HCT116 (cell line): ENCODE data around the gene MAP3K7CL.

Experiments used
- CEBPB ChIP-seq: IDR thresholded peaks from 2 replicates; pipeline ENCODE4 v1.6.1; 2012; ENCODE audit warnings: low read depth
- CTCF ChIP-seq, 3 experiments: fragments of 200-600 bp in 1 of 3; sonication (generic) in 1 of 3; IDR thresholded peaks in 2 of 3; conservative IDR thresholded peaks in 1 of 3; 2 replicates each; pipeline ENCODE4 v1.5.1; 2012 to 2017; ENCODE audit warnings: low read depth in 2 of 3, low read length in 2 of 3, antibody characterized with exemption in 1 of 3, borderline replicate concordance in 1 of 3, control low read depth in 1 of 3, mild to moderate bottlenecking in 1 of 3, mixed read lengths in 1 of 3, mixed run types in 1 of 3, moderate library complexity in 1 of 3; ENCODE audit not compliant: insufficient read depth in 1 of 3
- ELF1 ChIP-seq: IDR thresholded peaks from 2 replicates; pipeline ENCODE4 v1.6.1; 2012; ENCODE audit warnings: low read depth, borderline replicate concordance
- POLR2AphosphoS5 ChIP-seq: IDR thresholded peaks from 2 replicates; pipeline ENCODE4 v1.6.1; 2011; ENCODE audit warnings: mild to moderate bottlenecking, low read depth, low read length, moderate library complexity
- REST ChIP-seq: IDR thresholded peaks from 2 replicates; pipeline ENCODE4 v1.6.1; 2012; ENCODE audit warnings: low read depth

DNA sequence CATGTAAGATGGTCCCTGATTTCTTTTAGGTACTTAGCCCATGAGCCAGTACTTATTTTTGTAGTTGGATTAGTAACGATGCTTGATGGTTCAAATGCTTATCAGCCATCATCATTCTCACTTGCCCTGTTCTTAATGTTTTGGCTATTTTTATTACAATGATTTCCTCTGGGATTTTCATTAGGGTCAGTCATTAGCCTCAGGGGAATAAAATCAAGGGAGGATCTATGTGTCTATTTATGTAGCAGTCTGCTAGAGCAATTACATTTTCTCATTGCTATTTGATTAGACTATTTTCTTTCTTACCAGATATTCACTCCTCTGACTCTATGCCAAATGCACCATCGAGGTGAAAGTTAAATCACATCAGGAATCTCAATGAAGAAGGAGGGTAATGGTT lies 46.1 kb upstream of the MAP3K7CL start:
- TF ChIP-seq POLR2AphosphoS5: no peak
- no peak for TF ChIP-seq REST
- no peak for TF ChIP-seq CEBPB
- TF ChIP-seq CTCF (IDR thresholded peaks at IDR 0.05 in 2 of 3, conservative IDR thresholded peaks at IDR 0.05 in 1 of 3; ENCODE audit: borderline replicate concordance in 1 of 3, insufficient read depth in 1 of 3, low read depth in 2 of 3, low read length in 2 of 3): no peak
- TF ChIP-seq ELF1: no peak
